Right ventricle myocardium inferior (tissue), 1 donor: Measurements from ENCODE around the gene PCGF5. TPM values are rescaled to one million over a fixed set of nuclear protein-coding genes. Genes with fewer than 3 reads are reported as not detected.
"Not testable (repeated sequence)": the region's sequence is repeated elsewhere in the genome, so short reads cannot be mapped to it uniquely, and the experiment has no call there.

ENCODE experiments used
- ATAC-seq: fragments of 200-7000 bp; cut with Tn5 transposase; one replicate; pipeline ENCODE4 v1.9.1; 2020; ENCODE audit warnings: mild to moderate bottlenecking, moderate library complexity
- DNase-seq: peaks from one replicate; pipeline ENCODE4 v3.0.0; 2021; ENCODE audit errors: missing footprints
- intact Hi-C: fragments of 100-400 bp; cut with DNase I; formaldehyde crosslinking; loops from one replicate; pipeline ENCODE4 v1.11.0; 2022
- long read RNA-seq: library from polyadenylated mRNA; unstranded; transcript quantifications from one replicate; pipeline ENCODE4 v2.0.0, GENCODE V29; 2021
- total RNA-seq: library from RNA; stranded (reverse); fragmentation: NEBNext Ultra II Directional; extraction: Animal tissue kit (Norgen Biotek cat#: 25700); gene quantifications from one replicate; pipeline ENCODE4 v1.2.1, GENCODE V29; 2021
- donor health status: DM: no; HTN: yes; CAD: no; lungs with severe emphysema.

The PCGF5 gene
- 63.2 TPM for total RNA-seq
- long read RNA-seq, full-length matches to known transcripts = 14 of 24 reads
- long read RNA-seq, partial matches to known transcripts = 1 of 24 reads
- long read RNA-seq, other reads (novel, unspliced or antisense) = 9 of 24 reads

DNA sequence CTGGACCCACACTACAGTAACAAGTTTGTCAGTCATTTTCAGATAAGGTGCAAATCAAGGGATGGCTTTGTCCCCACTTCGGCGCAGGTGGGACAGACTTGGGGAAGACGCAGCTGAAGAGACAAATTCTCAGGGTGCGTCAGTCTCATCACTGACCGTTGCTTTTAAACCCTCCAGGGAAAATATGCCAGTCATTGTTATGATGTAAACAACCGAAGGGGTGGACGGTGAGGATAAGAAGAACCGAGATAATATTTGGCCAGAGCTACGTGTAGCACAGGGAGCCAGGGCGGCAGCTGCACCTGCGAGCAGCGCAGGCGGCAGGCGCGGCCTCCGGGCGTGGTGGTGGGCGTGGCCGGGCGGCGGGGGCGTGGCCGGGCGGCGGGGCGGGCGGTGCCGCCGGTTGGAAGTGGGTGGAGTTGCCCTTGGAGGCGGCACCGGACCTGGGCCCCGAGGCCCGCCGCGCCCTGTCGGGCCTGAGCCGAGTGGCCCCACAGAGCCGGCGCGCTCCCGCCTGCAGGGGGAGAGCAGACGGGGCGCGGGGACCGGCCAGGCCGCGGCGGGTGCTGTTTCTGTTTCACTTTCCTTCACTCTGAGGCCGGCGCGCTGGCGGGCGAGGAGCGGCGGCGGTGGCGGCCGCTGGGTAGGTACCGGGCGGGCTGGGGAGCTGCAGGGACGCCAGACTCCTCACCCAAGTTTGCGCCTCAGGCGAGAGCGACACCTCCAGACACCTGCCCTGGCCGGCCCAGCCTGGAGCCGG is at the start of gene PCGF5:
PCGF5 (plus strand) TSS at position 470 of the 760 bp plus-strand sequence. CDS start 2,209 bp downstream, outside the sequence.
- ATAC-seq = peak; percentile 100
- intact Hi-C loops = loop anchor here (2.0 to 10.0 kb wide), 2 partner anchors 58 to 126 kb away; no protein-coding TSS in a partner anchor
- DNase-seq = peak; percentile 96

DNA sequence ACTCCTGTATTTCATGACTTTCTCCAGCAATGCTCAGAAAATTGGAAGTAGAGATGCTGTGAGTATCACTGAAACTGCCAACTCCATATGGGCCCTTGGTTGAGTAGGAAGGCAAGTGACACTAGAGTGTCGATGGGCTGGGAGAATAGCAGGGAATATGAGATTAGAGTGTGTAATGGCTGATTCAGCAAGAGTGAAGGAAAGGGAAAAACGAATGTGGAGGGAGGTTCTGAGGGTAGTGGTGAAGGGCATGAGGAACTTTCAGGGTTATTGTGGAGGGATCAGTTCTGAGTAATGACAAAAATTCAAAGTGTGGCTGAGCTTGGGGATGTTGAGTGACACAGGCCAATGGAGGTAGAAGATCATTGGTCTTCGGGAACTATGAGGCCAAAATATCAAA is 49.0 kb upstream of the PCGF5 start:
- DNase-seq (no peak), ATAC-seq (no peak)
- intact Hi-C loops = no loop called here

DNA sequence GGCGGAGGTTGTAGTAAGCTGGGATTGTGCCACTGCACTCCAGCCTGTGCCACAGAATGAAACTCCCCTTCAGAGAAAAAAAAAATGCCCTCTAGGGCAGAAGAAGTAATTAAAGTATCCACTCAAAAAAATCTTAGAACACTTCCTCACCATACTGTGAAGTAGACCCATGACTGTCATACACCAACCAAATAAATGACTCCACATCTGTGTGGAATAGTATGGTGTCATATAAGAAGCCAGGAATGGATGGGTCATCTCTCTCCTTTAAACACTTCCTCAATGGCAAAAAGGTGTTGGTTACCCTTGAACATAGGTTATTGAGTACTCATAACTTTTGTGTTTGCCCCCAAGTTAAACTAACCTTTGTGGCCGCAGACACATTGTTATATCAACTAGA is 48.1 kb upstream of the PCGF5 start:
- ATAC-seq (no peak), DNase-seq (no peak)
- intact Hi-C loops = no loop called here

DNA sequence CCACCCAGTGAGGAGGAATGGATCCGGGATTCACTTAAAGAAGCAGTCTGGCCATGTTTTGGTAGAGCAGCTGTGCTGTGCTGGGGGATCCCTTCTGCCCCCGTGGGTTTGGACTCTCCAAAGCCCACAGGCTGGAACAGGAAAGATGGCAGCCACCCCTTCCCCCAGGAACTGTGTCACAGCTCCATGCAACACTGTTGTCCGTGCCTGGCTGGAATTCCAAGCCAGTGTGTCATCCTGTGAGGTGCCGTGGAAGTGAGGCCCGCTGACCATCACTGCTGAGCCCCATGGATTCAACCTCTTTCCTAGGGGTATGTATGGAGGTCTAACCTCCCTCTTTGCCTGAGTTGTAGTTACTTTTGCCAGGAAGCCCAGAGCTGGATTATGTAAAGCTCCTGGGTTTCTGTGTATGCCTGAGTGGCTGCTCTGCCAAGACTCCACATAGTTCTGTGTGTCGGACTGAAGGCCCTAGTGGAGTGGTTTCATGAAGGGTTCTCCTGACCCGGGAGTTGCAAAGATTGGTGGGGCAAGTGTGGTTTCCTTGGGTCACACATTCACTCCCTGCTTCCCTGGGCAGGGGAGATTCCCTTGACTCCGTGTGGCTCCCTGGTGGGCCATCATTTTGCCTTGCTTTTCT is 35.1 kb upstream of the PCGF5 start:
- peak; percentile 44 for ATAC-seq
- intact Hi-C loops = no loop called here
- DNase-seq = no peak

DNA sequence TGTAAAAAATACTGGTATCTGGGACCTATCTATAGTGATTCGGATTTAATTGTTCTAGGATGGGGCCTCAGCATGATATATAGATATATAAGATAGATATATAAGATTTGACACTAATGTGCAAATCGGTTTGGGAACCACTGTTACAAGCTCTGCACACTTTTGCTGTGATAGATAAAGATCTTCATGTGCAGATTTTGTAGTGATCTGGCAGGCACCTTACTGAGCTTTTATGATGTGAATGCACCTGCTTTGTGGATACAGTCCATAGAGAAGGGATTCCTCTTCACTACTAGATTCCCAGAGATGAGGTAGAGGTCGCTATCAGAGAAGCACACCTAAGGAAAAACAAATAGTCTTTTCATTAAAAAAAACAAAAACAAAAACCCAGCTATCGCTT is 33.3 kb upstream of the PCGF5 start:
- DNase-seq (no peak), ATAC-seq (no peak)
- intact Hi-C loops = no loop called here

DNA sequence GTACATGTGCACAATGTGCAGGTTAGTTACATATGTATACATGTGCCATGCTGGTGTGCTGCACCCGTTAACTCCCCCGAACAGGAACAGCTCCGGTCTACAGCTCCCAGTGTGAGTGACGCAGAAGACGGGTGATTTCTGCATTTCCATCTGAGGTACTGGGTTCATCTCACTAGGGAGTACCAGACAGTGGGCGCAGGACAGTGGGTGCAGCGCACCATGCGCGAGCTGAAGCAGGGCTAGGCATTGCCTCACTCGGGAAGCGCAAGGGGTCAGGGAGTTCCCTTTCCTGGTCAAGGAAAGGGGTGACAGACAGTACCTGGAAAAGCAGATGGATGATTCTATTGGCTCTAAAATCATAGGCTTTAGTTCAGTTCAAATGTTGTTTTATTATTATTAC is 32.5 kb upstream of the PCGF5 start:
- ATAC-seq, DNase-seq, intact Hi-C loops: not testable (repeated sequence)

DNA sequence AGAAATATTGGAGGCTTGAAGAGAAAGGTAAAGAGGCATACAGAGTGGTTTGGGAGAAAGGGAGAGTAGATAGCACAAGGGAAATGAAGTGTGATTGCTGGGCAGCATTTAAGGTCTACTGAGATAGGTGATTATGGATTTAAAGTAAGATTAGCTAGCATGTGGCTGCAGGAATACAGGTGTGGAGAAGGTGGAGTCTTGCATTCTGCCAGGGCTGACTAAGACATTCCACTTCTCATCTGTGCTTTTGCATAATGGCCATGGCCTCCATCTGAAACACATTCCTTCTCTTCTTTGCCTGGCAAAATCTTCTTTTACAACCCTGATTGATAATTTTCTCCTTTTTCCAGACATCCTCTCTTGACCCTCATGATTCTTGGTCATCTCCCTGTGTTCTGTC is 31.6 kb upstream of the PCGF5 start:
- ATAC-seq (no peak), DNase-seq (no peak)
- intact Hi-C loops = no loop called here

DNA sequence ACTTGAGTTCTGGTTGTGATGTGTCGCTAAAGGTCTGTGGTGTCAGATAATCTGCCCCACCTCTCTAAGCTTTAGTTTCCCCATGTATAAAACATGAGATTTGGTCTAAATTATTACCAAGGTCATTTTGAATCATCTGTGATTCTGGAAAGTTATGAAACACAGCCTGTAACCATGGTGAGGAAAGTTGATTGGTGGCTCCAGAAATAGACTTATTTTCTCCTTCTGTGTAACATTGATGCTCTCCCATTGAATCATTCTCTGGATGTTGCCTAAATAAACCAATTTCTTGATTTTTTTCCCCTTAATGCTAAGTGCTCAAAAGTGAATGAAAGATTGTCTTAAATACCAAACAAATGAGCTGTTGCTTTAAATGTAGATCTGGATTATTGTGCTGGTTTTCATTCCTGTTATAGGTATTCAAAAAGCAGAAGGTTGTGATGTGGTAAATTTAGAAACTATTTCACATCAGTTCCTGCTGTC is 30.0 kb upstream of the PCGF5 start:
- DNase-seq = no peak
- no peak for ATAC-seq
- intact Hi-C loops = no loop called here

DNA sequence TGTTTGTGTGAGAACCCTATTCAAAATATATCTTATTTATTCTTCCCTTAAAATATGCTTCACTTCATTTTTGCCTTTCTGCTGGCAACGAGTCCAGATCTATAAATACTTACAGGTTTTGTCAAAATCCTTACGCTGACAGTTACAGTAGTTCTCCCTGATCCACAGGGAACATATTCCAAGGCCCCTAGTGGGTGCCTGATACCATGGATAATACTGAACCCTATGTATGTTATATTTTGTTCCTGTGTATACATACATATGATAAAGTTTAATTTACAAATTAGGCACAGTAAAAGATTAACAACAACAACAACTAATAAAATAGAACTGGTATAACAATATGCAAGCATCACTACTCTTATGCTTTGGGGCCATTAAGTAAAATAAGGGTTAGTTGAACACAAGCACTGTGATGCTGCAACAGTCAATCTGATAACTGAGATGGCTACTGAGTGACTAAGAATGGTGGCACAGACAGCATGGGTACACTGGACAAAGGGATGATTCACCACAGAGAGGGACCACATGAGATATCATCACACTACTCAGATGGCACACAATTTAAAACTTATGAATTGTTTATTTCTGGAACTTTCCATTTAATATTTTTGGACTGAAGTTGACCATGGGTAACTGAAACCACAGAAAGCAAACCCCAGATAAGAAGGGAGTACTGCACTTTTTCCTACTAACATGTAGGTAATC is 29.4 kb upstream of the PCGF5 start:
- intact Hi-C loops = no loop called here
- DNase-seq (no peak), ATAC-seq (no peak)

DNA sequence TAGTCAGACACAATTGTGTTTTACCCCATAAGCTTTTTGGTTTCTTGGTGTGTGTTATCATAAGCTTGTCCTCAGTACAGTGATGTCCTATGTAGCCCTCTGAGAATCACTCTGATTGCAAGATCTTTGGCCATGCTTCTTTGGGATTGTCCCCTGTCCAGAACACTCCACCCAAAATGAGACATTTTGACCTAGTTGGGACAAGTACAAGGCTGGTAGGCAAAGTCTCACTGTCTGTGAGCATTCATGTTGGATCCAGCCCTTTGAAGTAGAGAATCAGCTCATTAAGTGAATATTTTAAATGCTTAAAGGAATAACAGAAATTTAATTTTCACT is 28.9 kb upstream of the PCGF5 start:
- ATAC-seq (peak; percentile 75), DNase-seq (no peak)
- intact Hi-C loops = no loop called here

DNA sequence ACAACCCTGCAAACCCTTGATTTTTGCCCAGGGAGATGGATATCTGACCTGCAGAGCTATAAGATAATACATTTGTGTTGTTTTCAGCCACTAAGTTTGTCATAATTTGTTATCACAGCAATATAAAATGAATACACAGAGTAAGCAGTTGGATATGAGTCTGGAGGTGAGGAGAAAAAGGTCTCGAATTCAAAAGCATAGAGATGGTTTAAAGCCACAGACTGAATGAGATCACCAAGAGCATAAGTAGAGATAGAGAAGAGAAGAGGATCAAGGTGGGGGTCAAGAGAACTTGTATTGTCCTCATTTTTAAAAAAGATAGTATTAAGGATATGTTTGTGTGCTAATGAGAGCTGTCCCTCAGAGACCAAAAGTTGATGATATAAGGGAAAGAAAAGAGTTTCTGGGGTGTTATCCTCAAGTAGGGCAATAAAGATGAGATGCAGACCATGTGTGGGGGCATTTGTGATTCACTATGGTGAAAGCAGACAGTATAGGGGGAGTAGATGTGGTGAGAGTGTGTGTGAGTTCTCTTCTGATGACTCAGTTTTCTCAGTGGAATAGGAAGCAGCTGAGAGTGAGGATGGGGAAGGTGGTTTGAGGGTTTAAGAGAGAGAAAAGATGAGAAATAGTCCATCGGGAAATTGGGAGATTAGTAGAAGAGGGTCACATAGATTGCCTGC is 25.8 kb upstream of the PCGF5 start:
- intact Hi-C loops = no loop called here
- ATAC-seq (no peak), DNase-seq (no peak)

DNA sequence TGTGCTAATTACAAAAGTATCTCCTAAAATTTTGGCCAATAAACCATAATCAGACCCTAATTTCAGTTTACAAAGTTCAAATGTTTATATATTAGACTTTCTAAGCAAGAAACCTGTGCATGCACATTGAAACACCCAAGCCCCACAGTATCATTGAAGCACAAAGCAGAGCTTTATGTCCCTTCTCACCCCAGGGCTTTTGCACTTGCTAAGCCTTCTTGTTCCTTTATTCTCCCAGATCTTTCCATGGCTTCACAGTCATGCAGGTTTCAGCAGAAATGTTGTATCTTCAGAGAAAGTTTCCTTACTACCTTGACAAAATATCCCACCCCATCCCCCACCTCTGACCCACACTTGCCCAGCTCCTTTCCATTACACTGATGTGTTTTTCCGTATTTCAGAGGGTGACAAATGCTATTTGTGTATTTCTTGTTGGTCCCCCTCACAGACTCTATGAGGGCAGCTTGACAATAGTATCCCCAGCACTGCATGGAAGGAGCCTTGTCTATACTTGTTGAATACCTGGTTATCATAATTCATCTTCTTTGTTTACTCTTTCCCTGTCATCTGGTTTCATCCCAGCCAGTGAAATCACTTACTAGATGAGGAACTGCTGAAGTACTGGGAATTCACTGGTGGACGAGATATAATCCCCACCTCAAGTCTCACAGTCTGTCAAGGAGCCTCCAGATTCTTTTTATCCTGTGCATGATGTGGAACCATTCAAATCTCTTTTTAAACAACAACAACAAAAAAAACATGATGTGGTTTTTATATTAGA is 24.0 kb upstream of the PCGF5 start:
- no peak for DNase-seq
- ATAC-seq = no peak
- intact Hi-C loops = loop anchor here (2.0 kb wide), 1 partner anchor 34 kb away; no protein-coding TSS in a partner anchor

DNA sequence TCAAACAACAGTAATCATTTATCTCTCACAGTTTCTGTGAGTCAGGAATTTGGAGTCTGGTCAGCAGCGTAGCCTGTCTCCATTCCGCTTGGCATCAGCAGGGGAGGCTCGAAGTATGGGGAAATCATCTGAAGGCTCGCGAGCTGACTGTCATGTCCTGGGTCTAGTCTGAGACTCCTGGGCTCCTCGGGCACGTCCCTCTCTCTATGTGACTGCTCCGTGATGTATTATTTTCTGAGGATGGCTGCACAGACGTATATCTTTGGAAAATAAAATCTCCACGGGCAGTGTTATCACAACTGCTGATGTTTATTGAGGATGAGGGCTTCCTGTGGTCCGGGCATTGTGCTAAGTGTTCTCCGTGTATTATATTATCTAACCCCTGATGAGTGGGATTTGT is 23.3 kb upstream of the PCGF5 start:
- peak; percentile 57 for DNase-seq
- intact Hi-C loops = loop anchor here (2.0 kb wide), 1 partner anchor 34 kb away; no protein-coding TSS in a partner anchor
- ATAC-seq = peak; percentile 69

DNA sequence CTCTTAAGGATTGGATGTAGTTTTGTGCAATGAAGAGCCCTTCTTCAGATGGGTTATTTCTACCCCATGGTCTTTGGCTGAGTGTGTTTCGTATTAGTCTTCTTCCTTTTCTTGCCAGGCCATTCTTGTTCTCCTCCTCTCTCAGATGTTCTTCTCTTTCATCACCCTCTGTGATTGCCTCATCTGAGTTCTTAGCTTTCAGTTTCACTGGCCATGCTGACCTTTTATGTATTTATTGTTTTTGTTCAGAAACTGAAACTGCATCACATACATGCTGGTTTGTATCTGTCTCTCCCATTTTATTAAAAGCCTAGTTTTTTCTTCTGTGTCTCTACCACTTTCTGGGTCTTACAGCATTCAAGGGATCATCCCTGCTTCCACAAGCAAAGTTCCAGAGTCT is 21.7 kb upstream of the PCGF5 start:
- intact Hi-C loops = no loop called here

DNA sequence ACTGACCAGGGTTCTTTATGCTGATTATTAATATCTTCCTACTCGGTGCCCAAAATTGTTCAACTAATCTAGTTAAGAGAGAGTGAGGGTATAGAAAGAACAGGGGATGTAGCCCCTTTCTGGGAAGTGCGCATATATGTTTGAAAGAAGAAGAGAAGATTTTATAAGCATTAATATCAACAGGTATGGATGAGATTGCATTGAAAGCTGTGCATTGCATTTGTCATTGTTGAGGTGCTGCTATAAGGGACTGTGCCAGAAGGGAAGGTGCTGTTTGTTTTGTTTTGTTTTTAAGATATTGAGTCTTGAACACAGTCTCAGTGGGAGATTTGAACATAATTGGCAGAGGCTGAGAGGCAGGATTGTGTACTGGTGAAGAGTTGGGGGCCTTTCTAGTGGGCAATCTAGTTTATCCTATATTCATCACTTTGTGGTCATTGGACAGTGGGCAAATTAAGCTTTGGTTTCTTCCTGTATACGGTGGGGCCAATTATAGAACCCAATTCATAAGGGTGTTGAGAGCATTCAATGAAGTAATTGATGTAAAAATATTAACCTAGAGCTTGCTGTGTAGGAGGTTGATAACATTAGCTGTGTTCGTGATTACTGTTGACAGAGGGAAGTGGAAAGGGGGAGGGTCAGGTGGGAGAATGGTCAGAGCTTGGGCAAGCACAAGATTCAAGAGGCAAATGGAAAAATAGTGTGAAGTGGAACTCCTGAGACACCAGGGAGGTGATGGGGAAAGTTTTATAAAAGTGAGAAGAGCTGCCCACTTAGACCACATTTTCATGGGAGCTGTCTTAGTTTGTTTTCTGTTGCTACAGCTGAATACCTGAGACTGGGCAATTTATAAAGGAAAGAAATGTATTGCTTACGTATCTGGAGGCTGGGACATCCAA is 19.9 kb upstream of the PCGF5 start:
- intact Hi-C loops = no loop called here
- DNase-seq = no peak
- ATAC-seq = peak; percentile 81

More for the DNA sequence above, 21.7 kb upstream of the PCGF5 start:
- DNase-seq = no peak
- peak; percentile 59 for ATAC-seq

DNA sequence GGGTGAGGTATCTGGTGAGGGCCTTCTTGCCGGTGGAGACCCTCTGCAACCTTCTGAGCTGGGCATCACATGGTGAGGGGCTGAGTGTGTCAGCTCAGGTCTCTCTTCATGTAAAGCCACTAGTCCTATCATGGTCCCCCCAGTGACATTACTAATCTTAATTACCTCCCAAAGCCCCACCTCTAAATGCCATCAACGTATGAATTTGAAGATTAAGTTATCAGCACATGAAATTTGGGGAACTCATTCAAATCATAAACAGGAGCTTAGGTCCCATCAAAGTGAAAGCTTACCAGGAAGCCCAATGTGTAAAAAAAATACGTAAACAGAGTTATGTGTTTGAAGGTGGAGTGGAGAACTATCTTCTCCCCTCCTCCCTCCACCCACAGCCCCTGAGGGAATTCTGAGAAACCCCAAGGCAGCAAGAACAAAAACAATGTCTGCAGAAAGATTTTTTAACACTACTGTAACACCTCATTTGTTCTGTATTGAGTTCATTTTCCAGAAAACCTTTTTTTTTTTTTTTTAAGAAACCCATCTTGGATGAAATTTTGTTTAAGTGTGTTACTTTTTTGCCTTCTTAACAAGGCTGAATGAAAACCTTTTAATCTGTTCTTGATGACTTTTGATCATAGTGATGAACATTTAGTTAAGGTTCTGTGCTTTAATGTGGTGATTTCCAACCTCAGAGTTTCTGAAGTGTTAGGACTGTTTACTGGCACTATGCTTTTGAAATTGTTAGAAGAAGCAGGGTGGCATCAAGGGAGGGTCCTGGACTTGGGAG is 19.1 kb upstream of the PCGF5 start:
- ATAC-seq (no peak), DNase-seq (no peak)
- intact Hi-C loops = no loop called here
